GM18508 (cell line): ENCODE results near the gene ISL2.

Experiments
- ATAC-seq: cut with Tn5 transposase; IDR thresholded peaks from one replicate; pipeline ENCODE4 v1.9.1; 2021; ENCODE audit warnings: moderate number of reproducible peaks; ENCODE audit not compliant: insufficient read depth, unreplicated experiment

ISL2 gene

DNA sequence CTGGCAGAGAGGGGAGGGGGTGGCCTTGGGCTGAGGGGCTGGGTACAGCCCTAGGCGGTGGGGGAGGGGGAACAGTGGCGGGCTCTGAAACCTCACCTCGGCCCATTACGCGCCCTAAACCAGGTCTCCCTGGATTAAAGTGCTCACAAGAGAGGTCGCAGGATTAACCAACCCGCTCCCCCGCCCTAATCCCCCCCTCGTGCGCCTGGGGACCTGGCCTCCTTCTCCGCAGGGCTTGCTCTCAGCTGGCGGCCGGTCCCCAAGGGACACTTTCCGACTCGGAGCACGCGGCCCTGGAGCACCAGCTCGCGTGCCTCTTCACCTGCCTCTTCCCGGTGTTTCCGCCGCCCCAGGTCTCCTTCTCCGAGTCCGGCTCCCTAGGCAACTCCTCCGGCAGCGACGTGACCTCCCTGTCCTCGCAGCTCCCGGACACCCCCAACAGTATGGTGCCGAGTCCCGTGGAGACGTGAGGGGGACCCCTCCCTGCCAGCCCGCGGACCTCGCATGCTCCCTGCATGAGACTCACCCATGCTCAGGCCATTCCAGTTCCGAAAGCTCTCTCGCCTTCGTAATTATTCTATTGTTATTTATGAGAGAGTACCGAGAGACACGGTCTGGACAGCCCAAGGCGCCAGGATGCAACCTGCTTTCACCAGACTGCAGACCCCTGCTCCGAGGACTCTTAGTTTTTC lies 4.9 kb downstream of the ISL2 start:
- ATAC-seq = no peak

DNA sequence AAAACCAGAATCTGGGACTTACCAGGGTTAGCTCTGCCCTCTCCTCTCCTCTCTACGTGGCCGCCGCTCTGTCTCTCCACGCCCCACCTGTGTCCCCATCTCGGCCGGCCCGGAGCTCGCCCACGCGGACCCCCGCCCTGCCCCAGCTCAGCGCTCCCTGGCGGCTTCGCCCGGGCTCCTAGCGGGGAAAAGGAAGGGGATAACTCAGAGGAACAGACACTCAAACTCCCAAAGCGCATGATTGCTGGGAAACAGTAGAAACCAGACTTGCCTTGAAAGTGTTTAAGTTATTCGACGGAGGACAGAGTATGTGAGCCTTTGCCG lies 5.4 kb downstream of the ISL2 start:
- no peak for ATAC-seq

DNA sequence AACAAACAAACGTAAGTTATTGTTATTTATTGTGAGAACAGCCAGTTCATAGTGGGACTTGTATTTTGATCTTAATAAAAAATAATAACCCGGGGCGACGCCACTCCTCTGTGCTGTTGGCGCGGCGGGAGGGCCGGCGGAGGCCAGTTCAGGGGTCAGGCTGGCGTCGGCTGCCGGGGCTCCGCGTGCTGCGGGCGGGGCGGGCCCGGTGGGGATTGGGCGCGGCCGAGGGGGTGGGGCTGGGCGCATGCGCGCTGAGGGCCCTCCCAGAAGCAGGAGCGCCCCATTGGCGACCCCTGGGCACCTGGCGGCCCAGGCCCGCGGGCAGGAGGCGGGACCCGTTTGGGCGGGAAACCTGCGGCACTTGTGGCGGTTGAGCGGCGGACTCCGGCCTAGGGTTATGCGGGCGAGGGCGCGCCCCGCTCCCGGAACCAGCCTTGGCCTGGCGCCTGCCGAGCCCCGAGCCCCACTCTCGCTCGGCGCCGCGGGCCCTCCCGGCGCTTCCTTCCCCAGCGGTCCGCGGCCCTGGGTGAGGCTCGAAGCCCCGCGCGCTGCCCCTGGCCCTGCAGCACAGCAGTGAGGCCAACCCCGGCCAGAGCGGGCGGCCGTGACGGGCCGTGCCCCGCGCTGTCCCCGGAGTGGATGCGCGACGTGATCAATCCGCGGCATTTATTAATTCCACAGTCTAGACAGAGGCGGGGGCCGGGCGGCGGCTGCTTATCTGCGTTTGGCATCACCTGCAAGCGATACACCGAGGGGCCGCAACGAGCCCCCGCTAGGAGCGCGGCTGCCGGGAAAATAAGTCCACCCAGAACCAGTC lies 6.0 kb downstream of the ISL2 start:
- ATAC-seq = no peak

DNA sequence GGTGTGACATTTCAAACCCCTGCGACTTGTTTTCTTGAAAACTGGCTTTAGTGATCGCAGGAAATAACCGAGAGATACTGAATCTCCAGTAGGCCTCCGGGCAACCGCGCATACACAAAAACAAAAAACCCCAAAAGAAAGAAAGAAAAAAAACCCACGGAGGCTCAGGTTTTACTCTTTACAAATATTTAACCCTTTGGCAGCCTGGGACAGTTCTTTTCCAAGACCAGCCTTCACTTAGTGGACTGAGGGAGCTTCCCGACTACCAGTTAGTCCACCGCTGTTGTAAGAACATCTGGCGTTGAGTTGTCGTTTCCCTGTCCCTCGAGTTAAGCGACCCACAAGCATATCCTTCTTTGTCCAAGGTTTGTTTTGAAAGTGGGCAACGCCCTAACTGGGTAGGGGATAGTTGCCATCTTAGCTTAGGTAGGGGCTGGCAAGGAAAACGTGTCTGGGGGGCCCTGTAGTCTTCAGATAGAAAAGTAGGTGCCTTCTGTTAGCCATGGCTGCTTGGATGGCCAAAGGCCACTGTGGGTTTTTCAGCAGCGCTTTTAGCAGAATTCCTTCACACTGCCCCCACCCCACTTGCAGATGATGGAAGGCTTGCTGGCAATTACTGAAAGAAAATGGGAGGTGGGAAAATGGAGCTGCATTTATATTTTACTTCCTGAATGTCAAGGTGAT lies 6.9 kb downstream of the ISL2 start:
- ATAC-seq = no peak

DNA sequence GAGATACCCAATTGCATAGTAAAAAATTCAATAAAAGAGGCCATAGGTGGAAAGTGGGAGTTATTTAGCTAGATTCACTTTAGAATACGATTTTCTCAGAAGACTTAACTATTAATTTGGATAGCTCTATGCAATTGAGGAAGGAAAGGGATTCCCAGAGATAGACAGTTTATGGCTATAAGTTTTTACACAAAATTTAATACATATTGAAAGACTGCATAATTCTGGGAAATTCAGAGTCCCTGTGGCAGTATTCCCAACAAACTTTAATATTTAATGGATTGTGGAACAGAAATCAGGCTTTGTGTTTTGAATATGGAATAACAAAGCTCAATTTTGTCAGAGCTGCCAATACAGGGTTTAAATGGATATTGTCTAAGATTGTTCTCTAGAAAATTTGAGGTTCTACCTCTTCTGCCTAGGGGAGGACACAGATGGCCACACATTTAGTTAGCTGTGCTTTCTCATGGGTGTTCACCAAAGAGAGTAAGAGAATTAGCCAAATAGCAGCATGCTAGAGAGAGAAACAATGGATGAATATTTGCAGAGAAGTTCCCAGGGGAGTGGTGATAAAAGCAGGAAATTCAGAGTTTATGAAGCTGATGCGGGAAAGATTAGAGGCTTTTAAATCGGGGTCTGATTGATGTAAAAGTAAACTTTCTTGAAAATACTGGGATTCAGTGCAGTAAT lies 8.5 kb downstream of the ISL2 start:
- ATAC-seq = no peak

DNA sequence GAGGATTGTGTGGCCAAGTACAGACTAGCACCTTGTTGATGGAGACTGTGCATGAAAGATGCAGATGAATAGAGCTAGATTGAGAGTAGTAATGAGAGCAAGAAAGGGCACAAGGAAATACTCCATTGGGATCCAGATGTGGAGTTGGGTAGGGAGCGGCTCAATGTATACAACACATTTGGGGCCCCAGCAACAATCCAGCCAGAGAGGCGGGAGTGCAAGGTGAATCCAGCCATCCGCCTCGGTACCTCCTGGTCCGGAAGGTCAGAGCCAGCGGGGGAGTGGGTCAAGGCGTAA lies 9.0 kb downstream of the ISL2 start:
- no peak for ATAC-seq

DNA sequence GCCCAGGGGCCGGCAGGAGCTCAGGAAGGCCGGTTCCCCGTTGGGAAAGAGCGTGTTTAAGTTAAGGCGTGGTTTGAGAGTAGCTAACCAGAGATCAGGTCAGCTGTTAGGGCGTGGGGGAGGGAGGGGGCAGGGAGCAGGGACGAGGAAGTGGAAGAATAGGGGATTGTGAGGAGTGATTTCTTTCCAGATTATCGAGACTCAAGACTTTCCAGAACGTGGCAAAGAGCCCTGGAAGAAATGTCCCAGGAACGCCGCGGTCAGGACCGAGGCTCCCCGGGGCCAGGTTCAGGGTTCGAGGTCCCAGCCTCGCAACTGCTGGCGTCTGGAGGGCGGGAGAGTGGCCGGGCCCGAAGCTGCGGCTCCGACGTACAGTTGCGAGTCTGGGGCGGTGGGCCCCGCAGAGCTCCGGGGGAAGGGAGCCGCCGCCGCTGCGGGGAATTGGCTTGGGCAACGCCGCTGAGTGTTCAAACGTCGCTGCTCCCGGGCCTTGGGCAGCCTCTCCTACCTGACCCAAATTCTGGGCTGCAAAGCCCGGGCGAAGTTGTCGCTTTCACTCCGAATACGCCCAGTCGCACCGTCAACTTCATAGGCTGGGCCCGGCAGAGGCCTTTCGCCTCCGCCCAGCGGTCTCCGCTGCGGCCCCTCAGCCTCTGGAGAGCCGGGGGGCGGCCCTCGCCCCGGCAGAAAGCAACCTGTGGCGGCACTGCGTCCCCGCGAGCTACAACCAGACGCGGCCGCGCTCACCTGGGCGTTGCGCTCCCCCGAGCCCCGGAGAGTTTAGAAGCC lies 9.5 kb downstream of the ISL2 start:
- no peak for ATAC-seq

DNA sequence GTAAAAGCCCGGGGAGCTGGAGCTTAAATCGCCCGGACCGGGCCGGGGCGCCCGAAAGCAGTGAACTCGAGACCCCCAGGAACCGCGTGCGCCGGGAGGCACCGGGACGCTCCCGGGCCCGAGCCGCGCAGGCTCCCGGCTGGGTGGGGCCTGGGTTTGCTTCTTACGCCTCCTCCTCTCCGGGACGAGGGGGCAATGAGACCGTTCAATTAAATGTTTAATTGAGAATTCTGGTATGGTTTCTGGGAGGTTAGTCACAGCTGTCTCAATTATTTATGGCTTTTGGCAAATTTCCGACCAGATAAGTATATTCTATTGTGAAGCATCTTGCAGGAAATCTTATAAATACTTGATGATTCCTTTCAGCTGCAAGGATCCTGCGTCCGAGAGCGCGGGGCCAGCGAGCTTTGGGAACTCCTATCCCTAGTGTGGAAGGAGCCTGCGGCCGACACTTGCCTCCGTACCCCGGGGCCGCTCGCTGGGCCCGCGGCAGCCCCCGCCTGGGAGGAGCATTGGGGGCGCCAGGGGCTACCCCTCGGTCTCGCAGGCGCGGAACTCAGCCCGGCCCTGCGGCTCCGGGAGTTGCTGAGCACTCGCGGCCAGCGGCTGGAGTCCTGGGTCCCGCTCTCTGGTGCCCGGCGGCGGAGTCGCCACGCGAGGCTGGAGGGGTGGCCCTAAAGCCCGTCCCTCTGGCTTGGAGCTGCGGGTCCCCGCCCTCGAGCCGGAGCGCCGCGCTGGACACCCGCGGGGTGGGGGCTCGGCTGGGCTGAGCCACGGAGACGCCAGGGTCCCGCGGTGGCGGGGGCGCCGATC lies 10.3 kb downstream of the ISL2 start:
- no peak for ATAC-seq

DNA sequence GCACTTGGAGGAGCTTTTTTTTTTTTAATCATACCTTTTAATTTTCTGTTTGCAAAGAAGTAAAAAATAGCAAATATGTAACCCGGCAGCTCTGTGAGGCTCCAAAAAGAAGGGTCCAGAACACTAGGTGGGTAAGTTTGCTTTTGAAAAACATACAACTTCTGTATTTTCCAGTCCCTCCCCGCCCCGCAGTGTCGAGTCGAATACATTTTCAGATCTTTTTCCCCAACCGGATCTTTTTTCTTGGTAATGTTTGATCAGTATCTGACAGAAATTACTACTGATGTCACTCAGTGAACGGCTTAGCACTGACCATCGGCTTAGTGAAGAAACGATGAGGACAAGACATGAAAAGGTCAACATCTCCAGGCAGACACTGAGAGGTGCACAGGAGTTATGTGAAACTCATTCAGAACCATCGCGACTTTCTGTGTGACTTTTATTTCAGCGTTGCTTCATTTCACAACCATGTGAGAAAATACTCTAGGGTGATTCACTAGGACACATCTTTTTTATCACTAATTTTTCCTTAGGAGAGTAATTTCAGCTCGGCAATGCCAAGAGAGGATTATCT lies 11.0 kb downstream of the ISL2 start:
- no peak for ATAC-seq

DNA sequence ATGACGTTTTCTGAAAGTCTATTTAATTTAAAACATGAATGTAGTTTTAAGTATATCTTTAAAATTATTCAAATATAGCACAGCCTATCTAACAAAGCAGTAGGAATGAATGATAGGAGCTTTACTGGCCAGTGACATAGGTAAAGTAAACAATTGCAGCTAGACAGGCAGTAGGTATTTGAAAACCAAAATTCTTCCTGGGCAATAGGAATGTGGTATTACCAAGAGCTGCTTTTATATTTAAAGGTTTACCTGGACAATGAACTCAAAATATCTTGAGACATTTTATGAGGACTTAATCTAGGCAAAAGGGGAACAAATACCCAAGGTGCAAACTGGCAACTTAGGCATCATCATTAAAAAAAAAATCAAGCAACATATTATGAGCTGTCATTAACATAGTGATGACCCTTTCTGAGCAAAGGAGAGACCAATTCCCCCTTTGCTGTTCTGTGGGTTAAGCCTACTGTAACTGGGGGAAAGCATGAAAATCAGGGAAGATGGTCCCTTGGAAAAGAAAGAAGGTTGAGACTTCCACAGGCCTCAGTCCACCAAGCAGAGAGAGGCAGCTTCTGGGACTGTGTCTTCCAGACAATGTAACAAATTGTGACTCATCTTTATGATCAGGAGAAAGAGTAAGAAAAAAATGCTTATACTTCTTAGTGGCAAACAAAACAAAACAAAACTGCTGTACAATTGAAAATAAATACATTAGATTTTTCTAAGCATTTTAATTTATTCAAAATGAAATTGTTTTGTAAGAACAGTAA lies 12.9 kb downstream of the ISL2 start:
- ATAC-seq = no peak

DNA sequence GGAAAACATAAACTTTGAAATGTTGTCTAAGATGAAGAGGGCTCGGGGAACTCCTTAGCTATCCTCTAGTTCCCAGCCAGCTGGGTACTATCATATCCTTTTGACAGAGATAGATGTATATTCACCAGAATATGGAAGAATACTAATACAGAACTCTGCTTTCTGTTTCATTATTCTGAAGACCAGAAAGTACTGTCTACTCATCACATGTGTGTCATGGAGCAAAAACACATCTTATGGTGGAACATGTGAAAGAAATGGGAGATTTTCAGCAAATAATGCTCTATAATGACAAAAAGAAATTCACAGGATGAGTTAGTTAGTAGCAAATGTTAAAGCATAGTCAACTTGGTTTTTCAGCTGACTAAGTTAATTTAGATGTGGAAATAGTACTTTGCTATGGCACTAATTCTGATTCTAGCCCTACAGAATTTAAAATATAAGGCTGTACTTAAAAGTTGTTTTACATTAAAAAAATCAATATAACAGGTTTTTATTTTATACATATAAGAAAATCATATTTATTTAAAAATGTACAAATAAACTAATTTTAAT lies 16.5 kb downstream of the ISL2 start:
- ATAC-seq = no peak

DNA sequence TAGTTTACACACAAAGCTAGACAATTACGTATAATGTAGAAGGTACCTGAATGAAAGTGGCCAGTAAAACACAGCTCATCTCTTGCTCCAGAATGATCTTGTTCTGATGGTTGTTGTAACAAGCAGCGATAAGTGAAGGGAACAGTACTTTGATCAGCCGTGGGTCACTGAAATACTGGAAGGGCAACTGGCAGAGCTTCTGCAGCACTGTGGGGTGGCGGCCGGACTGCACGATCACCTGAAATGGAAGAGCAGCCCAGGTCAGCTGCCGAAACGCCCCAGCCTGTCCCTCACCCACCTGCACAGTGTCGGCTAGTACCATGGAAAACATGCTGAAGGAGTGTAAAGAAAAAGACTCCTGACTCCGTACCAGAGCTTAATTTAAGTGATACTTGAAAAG lies 17.3 kb downstream of the ISL2 start:
- ATAC-seq = no peak

DNA sequence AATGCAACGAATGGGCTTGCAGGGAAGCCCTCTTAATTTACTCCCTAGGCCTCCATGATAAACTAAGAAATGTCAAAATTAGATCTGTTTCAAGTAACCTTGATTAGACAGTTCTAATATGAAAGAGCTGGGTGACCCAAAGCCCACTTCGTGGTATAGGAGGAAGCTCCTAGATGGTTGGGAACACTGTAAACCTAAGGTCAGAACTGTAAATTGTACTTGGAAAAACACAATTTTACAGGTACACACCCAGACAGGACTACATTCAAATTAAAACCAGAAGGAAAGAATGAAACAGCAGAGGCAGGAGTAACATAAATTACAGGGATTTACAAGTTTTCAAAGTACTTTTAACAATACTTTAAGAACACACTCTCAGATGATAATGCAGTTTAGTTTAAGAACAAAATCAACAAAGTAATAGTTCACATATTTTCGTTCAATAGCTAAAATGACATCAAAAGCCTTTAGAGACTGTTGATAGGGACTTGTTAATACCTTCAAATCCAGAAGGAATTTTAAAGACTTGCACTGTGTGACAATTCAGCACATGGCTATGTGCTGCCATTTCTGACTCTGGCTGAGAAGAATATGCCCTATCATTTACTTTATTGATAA lies 18.4 kb downstream of the ISL2 start:
- no peak for ATAC-seq

DNA sequence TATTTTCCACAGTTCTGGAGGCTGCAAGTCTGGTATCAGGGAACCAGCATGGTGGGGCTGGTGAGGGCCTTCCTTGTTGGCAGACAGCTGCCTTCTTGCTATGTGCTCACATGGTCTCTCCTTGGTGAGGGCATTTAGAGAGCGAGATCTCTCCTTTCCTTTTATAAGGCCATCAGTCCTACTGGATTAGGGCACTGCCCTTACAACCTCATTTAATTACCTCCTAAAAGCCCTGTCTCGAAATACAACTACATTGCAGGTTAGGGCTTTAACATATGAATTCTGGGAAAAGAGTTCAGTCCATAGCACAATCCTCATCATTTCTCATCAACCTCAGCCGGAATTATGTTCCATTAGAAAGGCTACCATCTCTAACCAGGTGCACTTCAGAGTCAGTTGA lies 21.9 kb downstream of the ISL2 start:
- no peak for ATAC-seq

DNA sequence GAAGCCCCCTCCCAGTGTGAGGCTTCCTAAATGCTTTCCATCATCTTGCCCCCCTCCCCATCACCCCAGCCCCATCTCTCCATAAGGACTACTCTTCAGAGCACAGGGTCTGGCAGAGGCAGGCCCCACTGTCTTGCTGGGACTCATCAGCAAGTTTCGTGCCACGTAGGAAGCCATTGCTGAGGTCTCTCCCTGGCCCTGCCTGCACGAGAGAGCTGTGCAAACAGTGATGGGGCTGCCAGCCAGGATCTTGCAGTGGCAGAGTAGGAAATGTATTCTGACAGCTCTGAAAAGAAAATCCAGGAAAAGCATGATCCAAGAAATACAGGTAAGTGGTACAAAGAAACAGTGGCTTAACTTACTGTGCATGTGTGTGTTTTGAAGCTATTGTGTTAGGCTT lies 22.6 kb downstream of the ISL2 start:
- ATAC-seq = no peak

DNA sequence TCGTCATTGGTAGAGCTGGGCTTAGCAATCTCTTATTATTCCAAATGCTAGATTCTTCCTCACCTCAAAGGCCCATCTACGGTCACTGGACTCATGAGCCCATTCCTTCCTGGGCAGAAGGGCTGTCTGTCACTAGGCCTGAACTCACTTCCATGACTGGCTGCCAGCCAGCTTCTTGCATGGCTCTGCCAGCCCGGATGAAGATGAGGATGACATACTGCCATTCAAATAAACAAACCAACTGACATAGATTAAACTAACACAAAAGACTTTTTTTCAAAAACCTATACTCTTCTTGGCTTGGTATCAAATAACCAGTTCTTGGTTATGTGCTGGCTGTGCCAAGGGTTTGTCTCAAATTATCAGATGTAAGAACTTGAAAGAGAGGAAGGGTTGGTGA lies 23.8 kb downstream of the ISL2 start:
- no peak for ATAC-seq

DNA sequence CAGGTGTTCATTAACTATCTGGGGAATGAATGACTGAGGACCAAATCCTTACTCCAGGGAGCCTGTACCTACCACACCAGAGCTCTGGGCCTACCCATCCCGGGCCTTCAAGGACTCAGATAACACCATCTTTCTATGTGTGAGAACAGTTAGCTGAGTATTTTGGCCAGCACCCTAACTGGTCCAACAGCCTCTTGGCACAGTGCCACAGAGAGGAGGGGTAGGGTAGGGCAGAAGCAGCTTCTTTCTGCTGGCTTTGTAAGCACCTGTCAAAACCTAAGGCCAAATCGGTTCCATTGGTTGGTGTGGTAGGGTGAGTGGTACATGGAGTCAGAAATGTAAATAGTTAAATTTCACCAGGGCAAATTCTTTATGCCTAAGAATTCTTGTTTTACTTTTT lies 26.7 kb downstream of the ISL2 start:
- ATAC-seq = no peak

DNA sequence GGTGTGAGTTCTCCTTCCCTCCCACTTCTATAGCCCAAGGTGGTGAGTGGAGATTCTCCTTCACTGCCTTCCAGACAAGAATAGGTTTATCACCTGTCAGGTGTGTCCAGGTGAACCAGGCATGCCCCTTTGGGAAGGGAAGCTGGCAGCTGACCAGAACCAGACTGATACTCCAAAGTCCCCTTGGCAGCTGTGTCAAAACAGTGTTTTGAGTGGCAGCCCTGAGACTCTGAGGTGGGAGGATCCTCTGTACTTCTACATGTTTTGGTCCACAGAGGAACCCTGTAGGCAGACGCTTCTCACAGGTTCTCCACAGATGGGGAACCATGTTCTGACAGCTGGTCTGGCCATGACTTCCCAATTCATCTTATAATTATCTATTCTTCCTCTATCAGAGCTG lies 30.1 kb downstream of the ISL2 start:
- ATAC-seq = no peak
